Psoas muscle (tissue), 8 donors: ENCODE results near the gene OR7C1. TPM values are rescaled to one million over a fixed set of nuclear protein-coding genes. Genes with fewer than 3 reads are reported as not detected.
A peak's percentile ranks its signal among the peaks of the same experiment; 100 is the strongest.
"Not testable (repeated sequence)": the region's sequence is repeated elsewhere in the genome, so short reads cannot be mapped to it uniquely, and the experiment has no call there.

ENCODE experiments used
- ATAC-seq, 4 donors: fragments of 200-7000 bp; cut with Tn5 transposase; one replicate each; pipeline ENCODE4 v1.9.1; 2020; ENCODE audit warnings: moderate library complexity in 3 of 4, mild to moderate bottlenecking in 2 of 4
- DNase-seq, 2 donors: peaks; one replicate each; pipeline ENCODE4 v3.0.0-alpha.2; 2020
- H3K27ac ChIP-seq: fragments of 200-600 bp; one replicate; pipeline ENCODE4 v1.8.0; 2022
- H3K27me3 ChIP-seq, 3 donors: fragments of 200-600 bp in 1 of 3; one replicate each; pipeline versions ENCODE4 v1.6.1 to v1.8.0; 2013 to 2022; ENCODE audit warnings: low read length in 2 of 3, mild to moderate bottlenecking in 2 of 3, moderate library complexity in 1 of 3; ENCODE audit not compliant: insufficient read depth in 3 of 3
- H3K36me3 ChIP-seq, 2 donors: fragments of 200-600 bp in 1 of 2; one replicate each; pipeline versions ENCODE4 v1.6.1 to v1.8.0; 2013 to 2022; ENCODE audit warnings: low read depth in 1 of 2, mild to moderate bottlenecking in 1 of 2, moderate library complexity in 1 of 2; ENCODE audit not compliant: insufficient read depth in 1 of 2
- H3K4me1 ChIP-seq: fragments of 200-600 bp; one replicate; pipeline ENCODE4 v1.8.0; 2022
- H3K4me3 ChIP-seq: fragments of 200-600 bp; one replicate; pipeline ENCODE4 v1.8.0; 2022; ENCODE audit warnings: mild to moderate bottlenecking
- H3K9me3 ChIP-seq: fragments of 200-600 bp; one replicate; pipeline ENCODE4 v1.8.0; 2022
- CTCF ChIP-seq: fragments of 200-600 bp; IDR thresholded peaks from one replicate; pipeline ENCODE4 v1.8.0; 2022; ENCODE audit warnings: antibody characterized with exemption
- WGBS, 3 donors: extraction: QIAGEN DNeasy Blood & Tissue Kit; methylation state at CpG; one replicate each; pipeline versions ENCODE4 v1.1.6 to v1.1.7; 2013; 5-methylcytosine and 5-hydroxymethylcytosine counted together
- intact Hi-C, 2 donors: fragments of 100-400 bp; cut with DNase I; formaldehyde crosslinking; loops; one replicate each; pipeline versions ENCODE4 v1.11.0 to v1.14.2; 2022
- polyA plus RNA-seq, 3 donors: library from polyadenylated mRNA; stranded (reverse); fragments of 200-250 nt; gene quantifications; one replicate each; pipeline ENCODE4 v1.2.3, GENCODE V29; 2013
- total RNA-seq, 4 donors: library from RNA; stranded (reverse); fragmentation: NEBNext Ultra II Directional in 2 of 4; extraction: Animal tissue kit (Norgen Biotek cat#: 25700) in 2 of 4; gene quantifications; one replicate each; pipeline versions ENCODE4 v1.2.1 to v1.2.4, GENCODE V29; 2021 to 2023
- donor health status: healthy with polysubstance abuse.
- donor health status: DM: no; HTN: no; CAD: no; lungs with moderate emphysema.
- donor health status: Bipolar disorder and iron deficiency.
- donor health status: healthy.
- donor health status: DM: yes; HTN: yes; CAD: no.
- donor health status: DM: no; HTN: no; CAD: no.
- donor health status: DM: no; HTN: no; CAD: no.
- donor health status: DM: yes; HTN: yes; CAD: no.

The OR7C1 gene
- total and polyA plus RNA-seq, 7 donors: under 0.01 to 0.04 (median 0.02) TPM; not detected in 4

- H3K36me3 ChIP-seq: no peaks in the 10 kb centered on the region
- H3K9me3 ChIP-seq: no peaks in the 10 kb centered on the region
- no peak for TF ChIP-seq CTCF
- intact Hi-C loops: no loop called here
- ATAC-seq (no peak), DNase-seq (no peak)
- no peak overlapping the region for H3K27ac ChIP-seq
- 78 to 82% (median 80%) methylated on average over 5 of the region's 5 CpGs for WGBS, 3 donors
- peaks cover 0 to 2% (median 0%) of the 10 kb centered on the region in 3 donors for H3K27me3 ChIP-seq
- H3K4me3 ChIP-seq: no peak overlapping the region
- H3K4me1 ChIP-seq: no peaks in the 10 kb centered on the region
These were observed 39.8 kb downstream of the OR7C1 start for GRCh38 chr19:14795078-14795721.

- 69 to 76% (median 75%) methylated on average over 6 of the region's 6 CpGs for WGBS, 3 donors
- intact Hi-C loops, H3K4me1 ChIP-seq, H3K9me3 ChIP-seq, ATAC-seq, H3K27ac ChIP-seq, H3K4me3 ChIP-seq, DNase-seq, H3K27me3 ChIP-seq, H3K36me3 ChIP-seq: not testable (repeated sequence)
These were observed 42.7 kb downstream of the OR7C1 start for GRCh38 chr19:14792250-14792649.

DNA sequence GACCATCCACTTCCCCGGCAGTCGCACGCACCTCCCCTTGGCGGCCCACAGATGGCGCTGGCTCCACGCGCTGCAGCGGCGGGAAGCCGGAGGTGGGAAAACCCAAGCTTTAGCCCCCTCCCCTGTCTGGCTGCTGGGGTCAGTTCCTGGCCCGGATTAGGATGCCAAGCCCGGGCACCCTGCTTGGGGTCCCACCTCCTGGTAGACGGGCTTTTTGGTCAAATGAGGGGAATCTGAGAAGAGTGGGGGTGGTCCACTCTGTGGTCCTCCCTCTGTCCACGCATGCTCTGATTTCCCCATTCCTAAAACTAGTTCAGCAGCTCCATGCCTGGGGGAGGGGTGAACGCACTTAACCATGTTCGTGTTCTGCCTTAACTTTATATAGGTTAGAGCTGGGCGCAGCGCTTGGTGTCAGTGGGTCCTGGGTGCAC lies 48.5 kb downstream of the OR7C1 start:
- DNase-seq (peak in 1 of 2 donors; percentile 56), ATAC-seq (no peak)
- no peaks in the 10 kb centered on the region for H3K9me3 ChIP-seq
- H3K27ac ChIP-seq: no peak overlapping the region
- peak; percentile 27 for TF ChIP-seq CTCF
- 14 to 16% (median 14%) methylated on average over 16 to 18 of the region's 18 CpGs for WGBS, 3 donors
- no peaks in the 10 kb centered on the region for H3K36me3 ChIP-seq
- H3K4me3 ChIP-seq: no peak overlapping the region
- intact Hi-C loops: no loop called here
- peaks cover 0 to 4% (median 4%) of the 10 kb centered on the region in 3 donors for H3K27me3 ChIP-seq
- no peaks in the 10 kb centered on the region for H3K4me1 ChIP-seq

DNA sequence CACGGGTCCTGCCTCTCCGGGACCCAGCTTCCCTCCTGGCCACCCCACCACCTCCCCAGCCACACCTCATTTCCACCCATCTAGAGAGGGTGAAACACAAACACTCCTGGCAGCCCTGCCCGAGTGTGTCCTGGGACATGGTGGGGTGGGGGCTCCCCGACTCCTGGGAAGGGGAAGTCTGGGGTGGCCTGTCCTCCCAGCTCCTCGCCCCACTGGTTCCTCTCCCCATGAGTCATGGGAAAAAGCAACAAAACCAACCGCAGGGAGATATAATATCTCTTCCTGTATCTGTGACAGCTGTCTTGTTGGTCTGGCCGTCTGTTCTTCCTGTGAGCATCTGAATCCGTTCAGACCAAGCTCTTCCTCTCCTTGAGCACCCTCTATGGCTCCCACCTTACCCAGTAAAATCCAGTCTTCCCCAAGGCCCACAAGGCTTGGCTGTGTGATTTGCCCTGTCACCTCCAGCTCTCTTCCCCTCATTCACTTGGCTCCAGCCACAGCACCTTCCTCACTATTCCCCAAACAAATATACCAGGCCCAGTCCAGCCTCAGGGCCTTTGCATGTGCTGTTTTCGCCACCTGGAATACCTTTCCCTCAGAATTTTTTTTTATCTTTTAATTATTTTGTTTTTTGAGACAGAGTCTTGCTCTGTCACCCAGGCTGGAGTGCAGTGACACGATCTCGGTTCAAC lies 49.7 kb downstream of the OR7C1 start:
- ATAC-seq (peak in 3 of 4 donors; percentile 24 to 57 (median 55)), DNase-seq (peak; percentile 36 to 58)
- intact Hi-C loops, H3K4me1 ChIP-seq, H3K27me3 ChIP-seq, H3K9me3 ChIP-seq, H3K27ac ChIP-seq, H3K36me3 ChIP-seq, H3K4me3 ChIP-seq: not testable (repeated sequence)
- WGBS, 3 donors: 54 to 57% (median 54%) methylated on average over 8 to 9 of the region's 11 CpGs

- H3K4me3 ChIP-seq, H3K36me3 ChIP-seq, H3K27ac ChIP-seq, H3K4me1 ChIP-seq, H3K9me3 ChIP-seq, intact Hi-C loops, H3K27me3 ChIP-seq: not testable (repeated sequence)
- DNase-seq (peak; percentile 59 to 77), ATAC-seq (peak; percentile 27 to 65 (median 51))
- 37 to 45% (median 42%) methylated on average over 9 of the region's 10 CpGs for WGBS, 3 donors
These were observed 50.3 kb downstream of the OR7C1 start for GRCh38 chr19:14784730-14785101.

DNA sequence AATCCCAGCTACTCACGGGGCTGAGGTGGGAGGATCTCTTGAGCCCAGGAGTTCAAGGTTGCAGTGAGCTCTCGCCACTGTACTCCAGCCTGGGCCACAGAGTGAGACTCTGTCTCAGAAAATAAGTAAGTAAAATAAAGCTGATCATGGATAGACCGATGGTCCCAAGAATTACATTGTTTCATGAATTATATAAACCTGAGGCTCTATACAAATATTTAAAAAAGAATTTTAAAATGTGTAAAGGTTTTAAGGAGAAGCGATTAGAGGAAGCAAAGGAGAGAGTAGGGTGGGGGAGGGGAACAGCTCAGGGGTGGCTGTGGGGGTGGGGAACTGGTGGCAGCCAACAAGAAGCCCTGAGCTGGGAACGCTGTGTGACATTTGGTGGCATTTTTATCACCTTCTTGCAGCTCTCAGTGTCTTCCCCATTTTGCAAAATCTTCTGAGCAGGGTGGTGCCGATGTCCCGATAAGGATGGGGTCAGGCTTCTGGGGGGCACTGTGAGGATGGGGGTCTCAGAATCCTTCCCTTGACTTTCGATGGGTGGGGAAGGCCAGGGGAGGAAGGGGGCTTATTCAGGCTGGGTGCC lies 51.5 kb downstream of the OR7C1 start:
- H3K27me3 ChIP-seq, H3K4me3 ChIP-seq, H3K4me1 ChIP-seq, ATAC-seq, H3K36me3 ChIP-seq, H3K9me3 ChIP-seq, H3K27ac ChIP-seq, intact Hi-C loops, DNase-seq: not testable (repeated sequence)
- WGBS, 3 donors: 48 to 64% (median 55%) methylated on average over 7 to 8 of the region's 8 CpGs
